Femur (tissue), 1 donor: Measurements from ENCODE around the gene BBX.
A peak's percentile ranks its signal among the peaks of the same experiment; 100 is the strongest.
"Not testable (repeated sequence)": the region's sequence is repeated elsewhere in the genome, so short reads cannot be mapped to it uniquely, and the experiment has no call there.

Experiments used
- DNase-seq: peaks from one replicate; pipeline ENCODE4 v3.0.0-alpha.2; 2017

BBX gene

DNA sequence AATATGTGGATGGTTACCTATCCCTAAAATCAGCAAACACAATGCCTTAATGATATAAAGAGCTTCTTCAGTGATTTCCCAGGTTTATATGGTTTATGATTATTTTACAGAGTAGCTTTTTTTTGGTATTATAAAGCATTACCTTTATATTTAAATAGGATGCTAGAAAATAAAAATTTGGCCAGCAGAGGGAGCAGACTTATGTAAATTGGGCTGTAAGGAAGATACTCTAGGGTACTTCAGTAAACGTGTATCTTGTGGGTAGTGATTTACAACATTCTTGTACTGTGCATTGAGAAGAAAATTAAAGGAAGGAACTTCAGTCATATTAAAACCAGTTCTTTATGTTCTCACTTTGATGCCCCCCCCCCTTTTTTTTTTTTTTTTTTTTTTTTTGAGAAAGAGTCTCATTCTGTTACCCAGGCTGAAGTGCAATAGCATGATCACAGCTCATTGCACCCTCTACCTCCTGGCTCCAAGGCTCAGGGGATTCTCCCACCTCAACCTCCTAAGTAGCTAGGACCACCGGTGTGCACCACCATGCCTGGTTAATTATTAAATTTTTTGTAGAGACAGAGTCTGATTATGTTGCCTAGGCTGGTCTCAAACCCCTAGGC lies 167.9 kb downstream of the BBX start:
- no peak for DNase-seq

DNA sequence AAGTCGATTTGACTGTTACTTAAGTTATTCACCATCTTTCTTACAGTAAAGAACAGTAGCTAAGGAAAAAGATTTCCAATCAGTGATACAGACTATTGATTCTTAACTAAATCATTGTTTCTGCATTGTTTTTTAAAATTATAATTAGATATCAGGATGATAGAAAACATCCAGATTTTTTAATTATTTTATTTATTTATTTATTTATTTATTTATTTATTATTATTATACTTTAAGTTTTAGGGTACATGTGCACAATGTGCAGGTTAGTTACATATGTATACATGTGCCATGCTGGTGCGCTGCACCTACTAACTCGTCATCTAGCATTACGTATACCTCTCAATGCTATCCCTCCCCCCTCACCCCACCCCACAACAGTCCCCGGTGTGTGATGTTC lies 169.2 kb downstream of the BBX start:
- not testable (repeated sequence) for DNase-seq

DNA sequence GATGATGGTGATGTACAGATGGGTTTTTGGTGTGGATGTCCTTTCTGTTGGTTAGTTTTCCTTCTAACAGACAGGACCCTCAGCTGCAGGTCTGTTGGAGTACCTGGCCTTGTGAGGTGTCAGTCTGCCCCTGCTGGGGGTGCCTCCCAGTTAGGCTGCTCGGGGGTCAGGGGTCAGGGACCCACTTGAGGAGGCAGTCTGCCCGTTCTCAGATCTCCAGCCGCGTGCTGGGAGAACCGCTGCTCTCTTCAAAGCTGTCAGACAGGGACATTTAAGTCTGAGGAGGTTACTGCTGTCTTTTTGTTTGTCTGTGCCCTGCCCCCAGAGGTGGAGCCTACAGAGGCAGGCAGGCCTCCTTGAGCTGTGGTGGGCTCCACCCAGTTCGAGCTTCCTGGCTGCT lies 174.6 kb downstream of the BBX start:
- DNase-seq = not testable (repeated sequence)

DNA sequence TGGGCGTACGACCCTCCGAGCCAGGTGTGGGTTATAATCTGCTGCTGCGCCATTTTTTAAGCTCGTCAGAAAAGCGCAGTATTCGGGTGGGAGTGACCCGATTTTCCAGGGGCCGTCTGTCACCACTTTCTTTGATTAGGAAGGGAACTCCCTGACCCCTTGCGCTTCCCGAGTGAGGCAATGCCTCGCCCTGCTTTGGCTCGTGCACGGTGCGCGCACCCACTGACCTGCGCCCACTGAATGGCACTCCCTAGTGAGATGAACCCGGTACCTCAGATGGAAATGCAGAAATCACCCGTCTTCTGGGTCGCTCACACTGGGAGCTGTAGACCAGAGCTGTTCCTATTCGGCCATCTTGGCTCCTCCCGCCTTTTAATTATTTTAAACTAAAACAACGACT lies 175.1 kb downstream of the BBX start:
- not testable (repeated sequence) for DNase-seq

DNA sequence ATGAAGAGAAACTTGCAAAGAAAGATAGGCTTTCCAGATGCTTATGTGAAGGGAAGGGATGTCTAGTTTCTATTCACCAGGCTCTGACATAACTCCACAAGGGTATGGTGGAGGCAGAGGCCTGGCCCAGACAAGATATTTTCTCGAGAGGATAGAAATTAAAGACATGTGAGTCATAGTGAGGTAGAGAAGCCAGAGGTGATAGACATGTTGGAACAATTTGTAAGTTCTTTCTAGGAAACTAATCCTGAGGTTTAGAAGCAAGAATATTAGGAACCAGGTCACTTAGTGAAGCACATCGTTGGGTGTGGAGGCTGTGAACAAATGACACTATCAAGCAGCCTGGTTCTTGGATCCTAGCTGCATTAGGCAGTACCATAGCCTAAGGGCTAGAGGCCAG lies 176.9 kb downstream of the BBX start:
- DNase-seq = no peak

DNA sequence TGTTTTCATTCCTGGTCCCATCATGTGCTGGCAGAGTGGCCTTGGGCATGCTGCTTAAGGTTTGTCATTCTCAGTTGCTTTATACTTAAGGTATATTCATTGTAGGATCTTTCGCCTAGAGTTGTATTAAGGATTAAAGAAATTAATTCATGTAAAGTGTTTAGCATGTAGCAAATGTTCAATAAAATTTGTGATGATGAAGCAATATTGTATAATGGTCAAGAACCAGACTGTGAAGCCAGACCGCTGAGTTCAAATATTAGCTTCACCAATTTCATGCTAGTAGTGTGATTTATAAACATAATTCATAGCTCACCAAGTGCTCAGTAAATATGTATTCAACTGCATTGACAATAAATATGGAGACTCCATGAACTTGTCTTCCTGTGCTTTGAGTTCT lies 178.5 kb downstream of the BBX start:
- DNase-seq = no peak

DNA sequence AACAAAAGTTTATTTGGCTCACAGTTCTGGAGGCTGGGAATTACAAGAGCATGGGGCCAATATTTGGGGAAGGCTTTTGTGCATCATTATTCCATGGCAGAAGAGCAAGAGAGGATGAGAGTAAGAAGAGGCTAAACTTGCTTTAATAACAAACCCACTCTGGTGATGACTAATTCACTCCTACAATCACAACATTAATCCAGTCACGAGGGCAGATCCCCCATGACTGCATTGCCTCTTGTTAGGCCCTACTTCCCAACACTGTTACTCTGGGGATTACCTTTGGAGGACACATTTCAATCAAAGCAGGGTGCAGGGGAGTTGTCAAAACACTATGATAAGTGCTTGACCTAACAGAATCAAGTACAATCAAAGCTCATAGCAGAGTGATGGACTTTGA lies 181.7 kb downstream of the BBX start:
- DNase-seq = no peak

DNA sequence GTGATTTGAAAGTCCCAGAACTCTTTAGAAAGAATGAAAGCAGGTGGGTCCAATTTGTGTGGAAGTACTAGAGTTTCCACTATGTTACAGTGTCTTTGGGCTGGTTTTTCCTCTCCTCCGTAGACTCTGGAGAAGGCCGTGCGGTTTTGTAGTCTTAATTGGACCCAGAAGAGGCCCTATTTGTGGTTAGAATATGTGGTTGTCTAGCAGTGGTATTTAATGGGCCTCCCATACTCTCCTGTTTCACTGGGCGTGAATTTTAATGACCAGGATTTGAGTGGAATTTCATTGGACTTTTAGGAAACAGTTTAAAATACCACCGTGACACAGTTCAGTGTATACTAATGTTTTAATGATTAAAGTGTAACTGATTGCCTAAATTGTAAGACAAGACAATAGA lies 182.3 kb downstream of the BBX start:
- no peak for DNase-seq

DNA sequence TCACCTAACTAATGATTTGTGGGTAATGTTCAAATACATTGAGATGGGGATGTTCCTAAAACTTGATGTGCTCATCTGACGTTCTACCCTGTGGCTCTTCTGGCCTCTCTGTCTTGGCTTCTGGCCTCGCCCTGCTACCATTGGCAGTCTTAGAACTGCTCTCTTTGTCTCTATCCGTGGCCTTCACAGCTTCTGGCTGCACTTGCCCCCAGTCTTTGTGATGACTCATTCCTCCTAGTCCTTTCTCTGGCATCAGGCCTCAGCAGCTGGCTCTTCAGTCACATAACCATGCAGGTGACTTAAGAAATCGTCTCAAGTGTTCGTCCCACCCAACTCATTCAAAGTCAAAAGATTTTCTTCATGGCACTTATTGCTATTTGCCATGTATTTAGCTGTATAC lies 188.1 kb downstream of the BBX start:
- DNase-seq = peak; percentile 27

DNA sequence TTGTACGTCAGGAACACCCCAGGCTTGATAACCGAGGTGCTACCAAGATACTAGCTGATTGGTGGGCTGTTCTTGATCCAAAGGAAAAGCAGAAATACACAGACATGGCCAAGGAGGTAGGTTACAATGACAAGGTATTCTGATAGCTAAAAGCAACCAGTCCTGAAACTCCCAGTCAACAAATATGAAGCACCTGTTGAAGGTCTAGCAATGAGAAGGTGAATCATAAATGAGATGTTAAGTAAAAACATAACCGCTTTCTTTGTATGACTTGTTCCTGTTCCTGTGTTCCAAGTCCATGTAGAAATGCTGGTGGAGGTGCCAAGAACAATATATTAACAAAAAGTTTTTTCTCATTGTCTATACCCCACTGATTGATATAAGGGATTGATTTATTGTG lies 194.0 kb downstream of the BBX start:
- no peak for DNase-seq

DNA sequence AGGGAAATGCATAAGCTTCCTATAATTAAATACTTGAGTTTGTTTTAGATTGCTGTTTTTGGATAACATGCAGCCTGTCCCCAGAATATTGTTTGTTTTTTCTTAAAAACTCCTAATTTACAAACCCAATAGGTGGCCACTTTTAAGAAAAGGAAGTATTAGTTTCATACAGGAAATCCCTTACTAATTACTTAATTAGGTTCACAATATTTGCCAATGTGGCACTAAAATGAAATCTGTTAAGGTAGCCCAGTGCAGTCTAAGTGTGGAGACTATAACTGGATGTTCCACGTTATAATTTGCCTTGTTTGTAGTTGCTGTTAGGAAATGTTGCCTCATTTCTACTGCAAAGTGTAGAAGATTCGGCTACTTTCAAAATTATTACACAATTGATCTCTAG lies 195.8 kb downstream of the BBX start:
- no peak for DNase-seq

DNA sequence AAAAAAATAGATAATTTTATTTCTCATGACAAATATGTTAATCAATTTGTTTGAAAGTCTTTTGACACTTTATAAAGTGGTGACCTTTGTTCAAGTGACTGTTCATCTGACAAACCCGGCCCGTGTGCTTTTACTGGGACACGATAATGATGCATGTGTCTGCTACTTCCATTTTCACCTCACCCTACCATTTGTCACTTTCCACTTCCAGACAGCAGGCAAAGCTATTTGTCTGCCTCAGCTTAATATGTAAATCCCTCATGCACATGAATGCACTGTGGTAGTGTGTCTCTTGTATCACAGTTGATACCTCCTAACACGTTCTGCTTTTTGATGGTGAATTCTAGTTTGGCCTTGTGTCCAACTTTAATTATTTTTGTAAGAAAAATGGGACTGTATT lies 204.3 kb downstream of the BBX start:
- DNase-seq = no peak

DNA sequence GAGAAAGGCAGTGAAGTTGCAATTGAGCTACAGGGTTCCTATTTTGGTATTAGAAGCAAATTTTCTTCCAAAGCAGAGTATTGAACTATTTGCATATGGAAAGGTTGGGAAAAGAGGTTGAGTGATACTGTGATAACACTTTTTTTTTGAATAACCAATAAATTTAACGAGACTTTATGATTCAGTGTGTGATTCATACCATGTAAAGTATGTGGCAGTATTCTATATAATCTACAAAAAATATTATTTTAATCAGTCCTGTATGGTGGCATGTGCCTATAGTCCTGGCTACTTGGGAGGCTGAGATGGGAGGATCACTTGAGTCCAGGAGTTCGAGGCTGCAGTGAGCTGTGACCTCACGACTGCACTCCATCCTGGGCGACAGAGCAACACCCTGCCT lies 206.9 kb downstream of the BBX start:
- DNase-seq = no peak

DNA sequence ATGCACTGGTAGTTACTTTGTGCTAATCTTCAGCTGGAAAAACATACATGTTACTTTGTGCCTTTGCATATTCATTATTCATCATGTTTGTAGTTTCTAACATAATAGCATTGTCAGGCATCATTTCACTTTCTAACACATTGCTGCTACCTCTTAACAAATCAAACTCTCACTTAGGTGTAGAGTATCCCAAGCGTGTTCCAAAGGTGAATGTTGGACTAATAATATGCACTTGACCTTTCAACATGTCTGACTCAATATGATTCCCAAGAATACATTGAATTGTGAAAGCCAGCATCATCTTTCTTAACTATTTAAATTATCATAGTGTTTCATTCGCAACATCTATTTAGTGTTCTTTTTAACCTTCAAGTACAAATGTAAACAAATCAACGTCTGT lies 211.6 kb downstream of the BBX start:
- DNase-seq = no peak

DNA sequence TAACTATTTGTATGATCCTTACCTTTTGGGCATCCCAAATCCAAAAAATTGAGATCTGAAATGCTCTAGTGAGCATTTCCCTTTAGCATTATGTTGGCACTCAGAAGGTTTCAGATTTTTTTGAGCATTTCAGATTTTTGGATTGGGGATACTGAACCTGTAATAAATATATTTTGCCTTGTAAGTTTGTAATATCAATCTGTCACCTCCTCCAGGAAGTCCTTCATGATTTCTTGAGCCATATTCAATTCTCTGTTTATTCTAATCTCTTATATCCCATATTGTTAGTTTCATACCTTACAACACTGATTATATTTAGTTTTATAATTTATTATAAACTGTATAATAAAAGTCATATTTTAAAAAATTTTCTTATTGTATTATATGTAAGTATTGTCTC lies 215.2 kb downstream of the BBX start:
- DNase-seq = no peak

DNA sequence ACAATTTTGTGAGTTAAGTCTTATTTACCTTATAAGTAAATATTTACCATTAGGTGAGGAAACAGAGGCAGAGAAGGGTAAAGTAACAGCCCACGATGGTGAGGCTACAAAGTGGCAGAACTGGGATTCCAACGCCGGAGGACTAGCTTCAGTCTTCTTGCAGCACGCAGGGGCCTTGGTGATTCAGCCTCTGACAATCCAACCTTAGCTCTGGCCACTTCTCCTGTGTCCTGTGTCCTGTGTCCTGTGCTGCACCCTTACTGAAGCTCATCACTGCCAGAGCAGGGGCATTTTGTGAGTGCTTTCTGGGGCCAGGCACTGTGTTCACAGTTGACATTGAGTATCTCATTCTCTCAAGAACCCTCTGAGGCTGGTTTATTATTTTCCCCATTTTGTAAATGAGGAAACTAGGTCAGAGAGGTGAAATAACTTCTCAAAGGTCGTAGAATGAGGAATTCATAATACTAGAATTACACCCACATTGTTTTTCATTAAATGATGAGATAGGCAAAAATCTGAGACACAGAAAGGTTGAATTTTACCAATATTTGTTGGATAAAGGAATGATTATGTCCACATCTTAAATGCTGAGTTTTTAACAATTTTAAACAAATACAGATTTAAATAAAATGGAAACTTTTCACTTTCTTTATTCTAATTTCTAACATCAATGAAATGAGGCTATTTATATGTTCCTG lies 215.9 kb downstream of the BBX start:
- DNase-seq = no peak

DNA sequence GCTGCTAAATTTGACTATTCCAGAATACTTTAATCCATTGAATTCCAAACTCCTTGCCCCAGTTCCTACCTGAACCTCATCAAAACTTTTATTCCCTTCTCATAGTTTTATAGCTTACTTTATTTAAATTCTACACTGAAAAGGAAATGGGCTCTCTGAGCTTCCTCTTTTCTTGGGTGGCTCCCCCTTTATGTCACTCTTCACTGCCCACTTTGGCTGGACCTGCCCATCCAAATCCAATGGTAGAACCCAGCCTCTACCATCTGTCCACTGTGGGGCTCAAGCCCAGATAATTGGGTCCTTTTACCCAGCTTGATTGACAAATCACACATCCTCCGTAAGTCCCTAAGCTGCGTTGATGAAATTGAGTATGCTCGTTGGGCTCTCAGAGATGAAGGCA lies 216.5 kb downstream of the BBX start:
- no peak for DNase-seq

DNA sequence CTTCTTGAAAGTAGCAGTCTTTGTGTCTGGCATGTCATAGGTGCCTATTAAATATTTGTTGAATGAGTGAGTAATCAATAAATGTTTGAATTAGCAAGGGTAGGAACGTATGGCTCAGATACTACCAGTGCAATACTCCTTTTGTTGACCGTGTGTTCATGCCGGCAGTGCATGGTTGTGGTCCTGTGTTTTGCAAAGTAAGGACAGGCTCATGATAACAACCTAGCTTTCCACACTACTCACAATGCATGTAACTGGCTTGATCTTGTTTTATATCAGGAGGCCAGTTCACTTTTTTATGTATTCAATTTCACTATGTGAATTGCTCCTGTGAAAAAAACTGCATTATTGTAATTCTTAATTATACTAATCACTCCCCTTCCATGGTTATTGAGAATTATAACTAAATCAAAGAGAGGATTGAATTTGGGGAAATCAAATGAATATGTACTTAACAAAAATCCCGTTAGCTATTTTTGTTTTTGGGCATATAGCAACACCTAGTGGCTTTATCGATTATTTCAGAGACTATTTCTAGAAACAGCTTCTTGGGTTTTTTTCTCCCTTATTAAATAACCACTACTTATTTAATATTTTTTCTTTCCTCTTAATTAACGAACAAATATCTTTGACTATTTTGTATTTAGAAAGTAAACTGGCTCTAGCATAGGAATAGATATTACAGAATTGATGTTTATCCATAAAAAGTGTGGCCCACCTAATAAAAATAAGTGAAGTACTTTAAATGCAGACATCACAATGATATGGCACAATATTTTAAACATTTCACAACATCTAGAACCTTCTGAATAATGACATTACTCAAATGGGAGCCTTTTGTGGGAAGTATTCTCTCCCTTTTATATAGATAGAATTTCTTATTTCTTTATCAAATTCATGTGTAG lies 218.5 kb downstream of the BBX start:
- DNase-seq = no peak

DNA sequence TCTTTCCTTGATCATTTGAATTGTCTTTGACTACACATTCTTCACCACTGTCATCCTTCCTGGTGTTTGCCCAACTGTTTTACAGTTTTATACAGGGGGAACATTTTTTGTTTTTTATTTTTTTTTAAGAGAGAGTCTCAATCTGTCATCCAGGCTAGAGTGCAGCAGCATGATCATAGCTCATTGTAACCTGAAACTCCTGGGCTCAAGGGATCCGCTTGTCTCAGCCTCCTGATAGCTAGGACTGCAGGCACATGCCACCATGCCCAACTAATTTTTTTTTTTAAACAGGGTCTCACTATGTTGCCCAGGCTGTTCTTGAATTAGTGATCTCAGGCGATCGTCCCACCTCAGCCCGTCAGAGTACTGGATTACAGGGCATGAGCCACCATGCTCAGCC lies 222.6 kb downstream of the BBX start:
- no peak for DNase-seq

DNA sequence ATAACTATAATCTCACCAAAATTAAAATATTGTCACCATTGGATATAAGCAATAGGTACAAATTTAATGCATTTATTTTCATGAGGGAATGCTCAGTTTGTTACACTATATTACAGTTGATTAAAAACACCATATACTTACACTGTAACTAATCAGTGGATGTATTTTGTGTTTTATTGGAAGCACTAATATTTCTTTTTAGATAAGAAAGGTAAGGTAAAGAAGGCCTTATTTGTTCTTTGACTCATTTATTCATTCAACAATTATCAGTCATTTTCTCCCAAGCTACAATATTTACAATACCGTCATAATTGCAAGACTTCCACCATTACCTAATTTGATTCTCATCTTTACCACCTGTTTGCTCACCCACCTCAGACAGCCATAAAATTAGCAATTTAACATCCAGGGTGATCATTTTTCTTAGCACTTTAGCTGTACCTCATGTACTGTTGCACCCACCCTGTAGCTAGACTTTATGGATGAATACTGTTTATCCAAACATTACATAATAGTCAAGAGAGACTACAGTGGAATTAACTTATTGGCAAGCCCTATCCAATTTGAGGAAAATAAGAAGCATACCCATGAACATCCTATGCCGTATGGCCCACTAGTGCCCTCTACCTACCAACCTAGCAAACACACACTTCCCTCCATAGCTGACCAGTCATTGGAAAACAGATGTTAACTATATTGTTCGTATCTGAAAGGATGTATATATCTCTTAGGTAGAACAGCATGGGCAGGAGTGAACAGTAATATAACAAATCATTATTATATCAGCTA lies 229.6 kb downstream of the BBX start:
- DNase-seq = no peak

DNA sequence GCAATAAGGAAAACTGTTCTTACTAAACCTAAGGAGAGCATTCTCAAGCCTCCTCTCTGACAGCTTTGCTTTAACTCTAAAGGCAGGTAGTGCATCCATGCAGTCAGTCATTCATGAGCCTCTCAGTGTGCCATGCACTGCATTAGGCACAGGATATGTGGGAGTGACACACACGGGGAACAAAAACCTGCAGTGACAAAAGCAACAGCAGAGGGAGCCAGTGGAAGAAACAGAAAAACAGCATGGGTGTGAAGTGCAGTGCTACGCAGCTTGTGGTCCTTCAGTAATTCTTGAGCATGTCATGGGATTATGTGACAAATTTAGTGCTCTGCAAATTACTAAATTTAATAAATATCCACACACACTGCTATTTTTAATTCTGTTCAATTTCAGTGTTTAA lies 230.7 kb downstream of the BBX start:
- DNase-seq = peak; percentile 39

DNA sequence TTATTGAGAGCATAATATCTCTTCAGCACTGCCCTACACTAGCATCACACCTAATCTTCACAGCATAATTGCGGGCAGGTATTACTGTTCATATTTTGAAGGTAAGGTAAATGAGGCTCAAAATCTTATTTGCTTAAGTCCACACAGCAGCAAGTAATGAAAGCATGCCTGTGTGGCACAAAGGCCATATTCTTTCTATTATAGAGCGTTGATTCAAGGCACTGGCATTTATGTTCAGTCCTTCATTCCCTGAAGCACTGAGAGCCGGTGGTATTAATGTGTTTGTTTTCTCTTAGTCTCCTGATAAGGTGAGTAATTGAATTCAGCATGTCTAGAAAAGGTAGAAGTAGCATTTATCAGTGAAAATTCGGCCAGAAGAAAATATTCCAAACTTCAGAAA lies 231.2 kb downstream of the BBX start:
- DNase-seq = no peak

DNA sequence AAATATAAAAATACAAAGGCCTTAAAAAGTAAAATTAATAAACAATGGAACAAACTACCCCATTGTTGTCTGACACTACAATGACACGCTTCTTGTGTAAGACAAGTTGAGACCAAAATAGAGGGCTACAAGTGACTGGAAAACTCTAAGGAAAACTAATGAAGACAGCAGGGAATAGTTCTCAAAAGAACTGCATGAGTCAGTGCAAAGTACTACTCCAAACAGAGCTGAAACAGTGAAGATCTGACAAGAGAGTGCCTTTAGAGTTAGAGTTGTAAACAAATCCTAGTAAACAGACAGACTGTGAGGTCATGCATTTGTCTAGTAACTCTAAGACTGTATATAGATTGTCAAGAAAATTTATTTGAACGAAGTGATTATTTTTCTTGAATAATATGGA lies 233.9 kb downstream of the BBX start:
- no peak for DNase-seq
